ENCODE results near the gene FMR1NB.

DNA sequence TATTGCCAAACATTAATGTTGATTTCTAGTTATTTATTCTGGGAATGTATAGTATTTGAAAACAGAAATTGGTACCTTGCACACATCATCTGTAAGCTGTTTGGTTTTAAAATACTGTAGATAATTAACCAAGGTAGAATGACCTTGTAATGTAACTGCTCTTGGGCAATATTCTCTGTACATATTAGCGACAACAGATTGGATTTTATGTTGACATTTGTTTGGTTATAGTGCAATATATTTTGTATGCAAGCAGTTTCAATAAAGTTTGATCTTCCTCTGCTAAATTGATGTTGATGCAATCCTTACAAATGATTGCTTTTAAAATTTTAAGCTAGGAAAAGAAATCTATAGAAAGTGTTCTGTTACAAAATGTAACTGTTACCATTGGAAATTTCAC lies 30.8 kb upstream of the FMR1NB start:
- TF ChIP-seq, protein P1, sequence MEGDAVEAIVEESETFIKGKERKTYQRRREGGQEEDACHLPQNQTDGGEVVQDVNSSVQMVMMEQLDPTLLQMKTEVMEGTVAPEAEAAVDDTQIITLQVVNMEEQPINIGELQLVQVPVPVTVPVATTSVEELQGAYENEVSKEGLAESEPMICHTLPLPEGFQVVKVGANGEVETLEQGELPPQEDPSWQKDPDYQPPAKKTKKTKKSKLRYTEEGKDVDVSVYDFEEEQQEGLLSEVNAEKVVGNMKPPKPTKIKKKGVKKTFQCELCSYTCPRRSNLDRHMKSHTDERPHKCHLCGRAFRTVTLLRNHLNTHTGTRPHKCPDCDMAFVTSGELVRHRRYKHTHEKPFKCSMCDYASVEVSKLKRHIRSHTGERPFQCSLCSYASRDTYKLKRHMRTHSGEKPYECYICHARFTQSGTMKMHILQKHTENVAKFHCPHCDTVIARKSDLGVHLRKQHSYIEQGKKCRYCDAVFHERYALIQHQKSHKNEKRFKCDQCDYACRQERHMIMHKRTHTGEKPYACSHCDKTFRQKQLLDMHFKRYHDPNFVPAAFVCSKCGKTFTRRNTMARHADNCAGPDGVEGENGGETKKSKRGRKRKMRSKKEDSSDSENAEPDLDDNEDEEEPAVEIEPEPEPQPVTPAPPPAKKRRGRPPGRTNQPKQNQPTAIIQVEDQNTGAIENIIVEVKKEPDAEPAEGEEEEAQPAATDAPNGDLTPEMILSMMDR (IDR thresholded peaks at IDR 0.05; ENCODE audit: poor library complexity, severe bottlenecking), result no peak
- TF ChIP-seq EP300 (conservative IDR thresholded peaks at IDR 0.05; ENCODE audit: poor library complexity, severe bottlenecking), result no peak

Data from neural cell (in vitro differentiated cells).